Activated effector memory CD4-positive, alpha-beta T cell treated with anti-CD3 and anti-CD28 coated beads, Interleukin-2, amount 50 U/mL, for 16 hours (primary cell): ENCODE data around the gene HIC2.
A peak's percentile ranks its signal among the peaks of the same experiment; 100 is the strongest.
"Not testable (repeated sequence)": the region's sequence is repeated elsewhere in the genome, so short reads cannot be mapped to it uniquely, and the experiment has no call there.

ENCODE experiments used
- DNase-seq: peaks from one replicate; pipeline ENCODE4 v3.0.0-alpha.2; 2020

The HIC2 gene

DNA sequence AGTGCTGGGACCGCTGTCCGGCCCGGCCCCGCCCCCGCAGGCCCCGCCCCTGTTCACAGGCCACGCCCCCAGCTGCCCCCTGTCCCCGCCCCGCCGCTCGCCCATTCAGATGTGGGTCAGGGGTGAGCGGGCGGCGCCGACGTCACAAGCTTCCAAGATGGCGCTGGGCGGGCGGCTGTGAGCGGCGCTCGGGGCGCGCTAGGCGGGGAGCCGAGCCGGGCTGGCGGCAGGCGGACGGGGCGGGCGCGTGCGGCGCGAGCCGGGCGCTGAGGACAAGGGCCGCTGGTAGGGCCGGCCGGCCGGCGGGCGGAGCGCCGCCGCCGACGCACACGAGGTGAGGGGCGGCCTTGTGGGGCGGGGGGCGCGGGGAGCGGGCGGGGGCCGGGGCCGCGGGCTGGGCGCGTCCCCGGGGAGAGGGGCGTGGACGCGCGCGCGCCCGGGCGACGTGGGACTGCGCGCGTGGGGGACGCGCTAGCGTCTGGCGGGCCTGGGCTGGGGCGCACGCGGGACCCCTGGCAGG is at the start of gene HIC2:
TSS of gene HIC2 (plus strand) at position 145 of the 520 bp plus-strand sequence. CDS start 25,461 bp downstream, outside the sequence.
- DNase-seq, result peak; percentile 66

- DNase-seq, result not testable (repeated sequence)
These were observed 48.4 kb upstream of the HIC2 start for GRCh38 chr22:21368603-21369310.

GRCh38 chr22:21375880-21376279 is 41.3 kb upstream of the HIC2 start:
- DNase-seq, result not testable (repeated sequence)

DNA sequence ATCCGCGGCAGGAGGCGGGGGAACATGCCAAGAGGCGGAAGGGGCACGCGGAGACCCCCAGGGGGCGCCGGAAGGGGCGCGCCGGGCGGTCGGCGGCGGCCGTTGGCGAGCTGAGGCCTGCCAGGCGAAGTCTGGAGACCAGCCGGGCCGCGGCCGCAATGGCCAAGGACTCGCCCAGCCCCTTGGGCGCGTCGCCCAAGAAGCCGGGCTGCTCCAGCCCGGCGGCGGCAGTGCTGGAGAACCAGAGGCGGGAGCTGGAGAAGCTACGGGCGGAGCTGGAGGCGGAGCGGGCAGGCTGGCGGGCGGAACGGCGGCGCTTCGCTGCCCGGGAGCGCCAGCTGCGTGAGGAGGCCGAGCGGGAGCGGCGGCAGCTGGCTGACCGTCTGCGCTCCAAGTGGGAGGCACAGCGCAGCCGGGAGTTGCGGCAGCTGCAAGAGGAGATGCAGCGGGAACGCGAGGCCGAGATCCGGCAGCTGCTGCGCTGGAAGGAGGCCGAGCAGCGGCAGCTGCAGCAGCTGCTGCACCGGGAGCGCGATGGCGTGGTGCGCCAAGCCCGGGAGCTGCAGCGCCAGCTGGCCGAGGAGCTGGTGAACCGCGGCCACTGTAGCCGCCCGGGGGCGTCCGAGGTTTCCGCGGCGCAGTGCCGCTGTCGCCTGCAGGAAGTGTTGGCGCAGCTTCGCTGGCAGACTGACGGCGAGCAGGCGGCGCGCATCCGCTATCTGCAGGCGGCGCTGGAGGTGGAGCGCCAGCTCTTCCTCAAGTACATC is 33.3 kb upstream of the HIC2 start, which contains the start of gene RIMBP3B:
TSS of gene RIMBP3B (plus strand) at position 51 of the 767 bp plus-strand sequence. CDS start at position 159, 108 bp downstream.
- not testable (repeated sequence) for DNase-seq

DNA sequence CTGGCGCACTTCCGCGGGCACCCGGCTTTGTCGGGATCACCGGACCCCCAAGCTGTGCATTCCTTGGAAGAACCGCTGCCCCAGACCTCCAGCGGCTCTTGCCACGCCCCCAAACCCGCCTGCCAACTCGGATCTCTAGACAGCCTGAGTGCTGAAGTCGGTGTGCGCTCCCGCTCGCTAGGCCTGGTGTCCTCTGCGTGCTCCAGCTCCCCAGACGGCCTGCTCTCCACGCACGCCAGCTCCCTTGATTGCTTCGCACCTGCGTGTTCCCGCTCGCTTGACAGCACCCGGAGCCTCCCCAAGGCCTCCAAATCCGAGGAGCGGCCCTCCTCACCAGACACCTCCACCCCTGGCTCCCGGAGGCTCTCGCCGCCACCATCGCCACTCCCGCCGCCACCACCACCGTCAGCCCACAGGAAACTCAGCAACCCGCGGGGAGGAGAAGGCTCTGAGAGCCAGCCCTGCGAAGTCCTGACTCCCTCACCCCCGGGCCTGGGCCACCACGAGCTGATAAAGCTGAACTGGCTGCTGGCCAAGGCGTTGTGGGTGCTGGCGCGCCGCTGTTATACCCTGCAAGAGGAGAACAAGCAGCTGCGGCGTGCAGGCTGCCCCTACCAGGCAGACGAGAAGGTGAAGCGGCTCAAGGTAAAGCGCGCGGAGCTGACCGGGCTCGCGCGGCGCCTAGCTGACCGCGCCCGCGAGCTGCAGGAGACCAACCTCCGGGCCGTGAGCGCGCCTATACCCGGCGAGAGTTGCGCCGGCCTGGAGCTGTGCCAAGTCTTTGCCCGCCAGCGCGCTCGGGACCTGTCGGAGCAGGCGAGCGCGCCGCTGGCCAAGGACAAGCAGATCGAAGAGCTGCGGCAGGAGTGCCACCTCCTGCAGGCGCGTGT is 32.5 kb upstream of the HIC2 start:
- not testable (repeated sequence) for DNase-seq

GRCh38 chr22:21389480-21389879 is 27.7 kb upstream of the HIC2 start:
- not testable (repeated sequence) for DNase-seq

GRCh38 chr22:21390013-21390412 is 27.2 kb upstream of the HIC2 start:
- not testable (repeated sequence) for DNase-seq

DNA sequence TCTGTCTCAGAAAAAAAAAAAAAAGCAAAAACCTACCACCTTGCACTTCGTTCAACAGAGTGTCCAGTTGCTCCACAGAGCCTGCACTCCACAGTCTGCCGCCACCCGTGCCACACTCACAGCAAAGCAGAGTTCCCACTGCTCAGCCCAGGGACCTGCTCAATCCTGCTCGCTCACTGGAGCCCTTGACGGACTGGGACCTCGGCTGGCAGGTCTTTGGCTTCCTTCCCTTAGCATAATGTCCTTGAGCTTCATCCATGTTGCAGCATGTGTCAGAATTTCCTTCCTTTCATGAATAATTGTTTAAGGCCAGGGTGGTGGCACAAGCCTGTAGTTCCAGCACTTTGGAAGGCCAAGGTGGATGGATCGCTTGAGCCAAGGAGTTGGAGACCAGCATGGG is 22.6 kb upstream of the HIC2 start:
- DNase-seq, result not testable (repeated sequence)

DNA sequence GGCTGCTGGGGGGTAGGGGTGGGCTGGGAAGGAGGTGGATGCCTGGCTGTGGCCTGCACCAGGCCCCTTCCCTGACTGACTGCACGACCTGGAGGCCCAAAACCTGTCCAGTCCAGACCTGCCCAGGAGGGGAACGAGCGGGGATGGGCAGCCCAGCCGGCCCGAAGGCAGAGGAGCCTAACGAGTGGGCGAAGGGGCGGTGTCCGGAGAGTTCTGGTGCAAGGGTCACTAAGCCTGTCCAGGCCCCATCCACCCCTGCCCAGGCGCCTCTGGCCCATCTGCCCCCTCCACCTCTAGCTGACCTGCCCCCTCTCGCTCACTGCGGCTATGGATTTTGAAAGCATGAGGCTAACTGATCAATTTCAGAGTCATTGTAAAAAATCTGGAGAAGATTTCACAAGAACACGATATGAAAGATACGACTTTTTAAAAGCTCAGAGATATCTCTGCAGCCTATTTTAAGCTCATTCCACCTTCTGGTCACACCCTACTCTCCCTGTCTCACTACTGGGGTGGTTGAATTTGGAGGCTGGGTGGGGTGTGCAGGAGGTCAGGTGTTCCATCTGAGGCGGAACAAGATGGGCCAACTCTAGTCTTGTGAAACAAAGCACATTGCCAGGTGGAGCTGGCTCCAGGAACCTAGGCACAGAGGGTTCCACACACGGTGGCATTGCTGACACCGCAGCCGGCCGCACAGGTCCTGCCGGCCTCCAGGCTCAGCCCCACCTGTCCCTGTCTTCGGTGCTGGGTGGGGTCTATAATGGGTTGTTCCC is 15.8 kb upstream of the HIC2 start:
- not testable (repeated sequence) for DNase-seq

GRCh38 chr22:21402763-21403314 is 14.3 kb upstream of the HIC2 start:
- DNase-seq, result not testable (repeated sequence)

DNA sequence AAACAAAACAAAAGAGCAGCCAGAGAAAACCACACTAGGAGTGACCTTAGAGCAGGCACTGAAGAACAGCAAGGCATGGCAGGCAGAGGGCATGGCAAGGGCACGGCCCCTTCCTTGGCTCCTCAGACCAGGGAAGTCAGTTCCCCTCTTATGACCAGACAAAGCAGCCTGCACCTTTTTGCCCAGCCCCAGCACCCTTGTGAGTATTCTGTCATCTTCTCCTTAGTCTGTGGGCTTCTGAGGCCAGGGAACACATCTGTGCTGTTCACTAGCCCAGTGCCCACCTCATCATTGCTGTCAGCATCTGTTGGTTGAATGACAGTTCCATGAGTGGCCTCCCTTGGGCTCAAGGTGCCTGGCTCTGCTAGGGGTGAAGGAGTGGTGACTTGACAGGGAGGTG is 10.0 kb upstream of the HIC2 start:
- DNase-seq, result not testable (repeated sequence)

- DNase-seq, result not testable (repeated sequence)
These were observed 9.4 kb upstream of the HIC2 start for GRCh38 chr22:21407792-21408191.

- DNase-seq, result not testable (repeated sequence)
These were observed 796 bp upstream of the HIC2 start for GRCh38 chr22:21416375-21416774.

DNA sequence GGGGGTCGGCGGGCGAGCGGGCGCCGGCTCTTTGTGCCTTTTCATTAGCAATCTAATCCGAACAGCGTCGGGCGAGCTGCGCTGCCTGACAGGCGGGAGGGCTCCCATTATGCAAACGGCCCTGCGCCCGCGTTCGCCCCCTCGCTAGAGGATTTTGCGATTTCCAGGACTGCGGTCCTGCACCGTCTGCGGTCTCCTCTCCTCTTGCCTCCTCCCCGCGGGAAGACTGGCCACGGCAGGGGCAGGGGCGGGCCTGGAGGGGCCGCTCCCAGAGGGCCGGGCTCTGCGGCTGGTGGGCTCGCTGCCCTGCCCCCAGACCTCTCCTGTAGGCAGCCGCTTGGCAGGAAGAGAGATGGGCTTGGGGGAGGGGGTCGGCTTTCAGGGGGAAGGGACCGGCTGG is 682 bp downstream of the HIC2 start:
- peak; percentile 73 for DNase-seq

DNA sequence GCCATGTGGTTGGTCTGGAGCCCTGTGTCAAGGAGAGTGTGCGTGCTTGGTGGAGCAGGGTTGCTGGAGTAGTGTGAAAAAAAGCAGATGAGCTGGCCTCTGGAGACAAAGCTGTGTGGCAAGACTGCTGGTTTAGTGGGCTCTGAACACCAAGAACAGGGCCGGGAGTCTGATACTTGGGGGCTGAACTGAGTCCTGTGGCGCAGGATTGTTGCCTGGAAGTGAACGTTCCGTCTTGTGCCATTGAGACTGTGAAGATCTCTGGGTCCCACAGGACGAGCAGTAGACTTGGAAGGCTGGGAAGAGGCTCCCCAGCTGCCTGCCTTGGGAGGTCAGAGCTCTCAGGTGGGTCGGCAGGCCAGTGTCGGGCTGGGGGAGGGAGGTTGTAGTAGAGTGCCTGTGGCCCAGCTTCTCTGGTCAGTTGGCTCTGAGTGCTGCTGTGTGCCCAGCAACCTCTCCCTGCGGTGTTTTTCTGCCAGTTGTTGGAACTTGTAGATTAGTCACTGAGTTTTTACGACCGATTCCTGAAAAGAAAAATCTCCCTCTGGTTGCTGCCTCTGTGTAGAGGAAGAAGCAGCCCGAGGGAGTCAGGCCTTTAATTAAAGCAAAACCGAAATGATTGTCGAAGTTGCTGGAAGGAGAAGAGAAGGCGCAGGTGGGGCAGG is 1.9 kb downstream of the HIC2 start:
- peak; percentile 58 for DNase-seq

DNA sequence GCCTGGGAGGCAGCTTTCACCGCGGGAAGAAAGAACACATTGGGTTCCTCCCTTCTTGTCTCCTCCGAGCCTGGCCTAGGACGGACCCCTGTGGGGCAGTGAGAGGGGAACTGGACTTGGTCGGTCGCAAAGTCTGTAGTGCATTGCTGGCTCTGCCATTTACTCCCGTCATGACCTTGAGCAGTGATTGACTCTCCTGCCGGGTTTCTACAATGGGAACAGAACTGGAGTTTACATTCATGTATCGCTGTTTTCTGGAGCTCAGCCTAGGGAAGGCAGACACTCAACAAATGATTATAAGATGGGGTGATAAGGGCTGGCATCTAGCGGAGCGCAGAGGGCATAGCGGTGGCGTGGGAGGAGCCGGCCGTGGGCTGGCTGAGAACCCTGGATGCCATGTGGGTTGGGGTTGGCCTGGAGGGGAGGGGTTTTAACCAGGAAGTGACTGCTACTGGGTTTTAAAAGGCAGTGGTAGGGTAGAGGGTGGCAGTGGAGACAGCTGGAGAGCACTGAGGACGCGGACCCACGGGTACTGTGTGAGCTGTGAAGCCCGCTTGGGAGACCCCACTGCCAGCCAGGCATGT is 3.1 kb downstream of the HIC2 start:
- peak; percentile 57 for DNase-seq

GRCh38 chr22:21424084-21424709 is 7.0 kb downstream of the HIC2 start:
- not testable (repeated sequence) for DNase-seq

DNA sequence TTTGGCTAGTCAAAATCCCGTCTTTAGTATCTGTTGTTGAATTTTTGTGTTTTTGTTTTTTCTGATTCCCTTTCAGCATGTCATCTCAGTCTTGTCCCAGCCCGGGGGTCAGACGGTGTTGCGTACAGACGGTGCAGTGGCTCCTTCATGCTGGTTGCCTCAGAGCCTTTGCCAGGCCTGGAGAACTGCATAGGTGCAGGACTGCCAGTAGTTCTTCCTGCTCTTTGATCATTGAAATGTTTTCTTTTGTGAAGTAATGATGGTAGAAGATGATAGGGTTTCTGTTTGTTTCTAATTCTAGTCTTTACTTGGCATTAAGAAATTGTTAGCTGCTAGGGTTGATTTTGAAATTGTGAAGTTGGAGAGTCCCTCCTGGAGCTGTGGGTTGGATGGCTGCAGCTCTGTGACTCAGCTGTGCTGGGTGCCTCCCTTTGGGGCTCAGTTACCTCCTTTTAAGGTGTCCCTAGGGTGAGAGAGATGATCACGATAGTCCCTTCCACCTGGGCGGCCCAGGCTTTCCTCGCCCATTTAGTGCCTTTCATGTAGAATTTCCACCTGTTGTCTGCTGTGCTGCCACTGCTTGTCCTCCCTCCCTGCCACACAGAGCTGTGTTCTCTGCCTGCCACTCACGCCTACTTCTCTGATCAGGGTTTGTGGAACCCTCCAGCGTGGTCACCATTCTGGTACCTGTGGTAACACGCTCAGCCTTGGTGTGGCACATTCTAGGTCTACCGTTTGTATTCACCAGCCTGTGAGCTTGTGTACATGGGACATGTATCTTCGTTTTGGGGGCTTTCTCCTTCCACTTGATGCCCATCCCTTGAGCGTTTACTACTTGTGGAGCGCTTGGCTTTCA is 17.4 kb downstream of the HIC2 start:
- not testable (repeated sequence) for DNase-seq
